Measurements from ENCODE around the gene DOCK3. TPM values are rescaled to one million over a fixed set of nuclear protein-coding genes. Genes with fewer than 3 reads are reported as not detected.

DOCK3 gene
- total and polyA plus RNA-seq, 4 donors: 0.01 to 0.08 (median 0.06) TPM; not detected in 1

GRCh38 chr3:50737906-50738598, 63.3 kb downstream of the DOCK3 start (continued):
- TF ChIP-seq REST (IDR thresholded peaks at IDR 0.05) (no peak), FOXA1 (IDR thresholded peaks at IDR 0.05) (no peak), EGR1 (IDR thresholded peaks at IDR 0.05; ENCODE audit: low read depth in 2 of 2) (no peak)

DNA sequence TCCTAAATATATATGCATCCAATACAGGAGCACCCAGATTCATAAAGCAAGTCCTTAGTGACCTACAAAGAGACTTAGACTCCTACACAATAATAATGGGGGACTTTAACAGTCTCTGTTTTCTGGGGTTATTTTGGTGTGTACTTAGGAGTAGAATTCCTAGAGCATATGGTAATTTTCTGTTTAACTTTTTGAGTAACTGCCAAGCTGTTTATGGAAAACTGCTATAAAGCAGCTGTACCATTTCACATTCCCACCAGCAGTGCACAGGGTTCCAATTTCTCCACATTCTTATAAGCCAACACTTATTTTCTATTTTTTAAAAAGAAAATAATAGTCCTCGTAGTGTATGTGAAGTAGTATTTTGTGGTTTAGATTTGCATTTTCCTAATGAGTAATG, 68.9 kb downstream of the DOCK3 start:
- H3K9ac ChIP-seq (ENCODE audit: low read depth in 1 of 2, low read length in 2 of 2): no peak overlapping the region
- no peaks in the 10 kb centered on the region for H3K36me3 ChIP-seq (ENCODE audit: control insufficient read depth in 4 of 4, insufficient read depth in 3 of 4, low read depth in 1 of 4, low read length in 3 of 4)
- H3K27ac ChIP-seq (ENCODE audit: low read depth in 1 of 2, low read length in 2 of 2): no peak overlapping the region
- 86% methylated on average over 1 of the region's 1 CpG for WGBS
- no peak for TF ChIP-seq FOXA2 (IDR thresholded peaks at IDR 0.05)
- no peak for TF ChIP-seq RAD21 (IDR thresholded peaks at IDR 0.05)
- TF ChIP-seq, protein P1, sequence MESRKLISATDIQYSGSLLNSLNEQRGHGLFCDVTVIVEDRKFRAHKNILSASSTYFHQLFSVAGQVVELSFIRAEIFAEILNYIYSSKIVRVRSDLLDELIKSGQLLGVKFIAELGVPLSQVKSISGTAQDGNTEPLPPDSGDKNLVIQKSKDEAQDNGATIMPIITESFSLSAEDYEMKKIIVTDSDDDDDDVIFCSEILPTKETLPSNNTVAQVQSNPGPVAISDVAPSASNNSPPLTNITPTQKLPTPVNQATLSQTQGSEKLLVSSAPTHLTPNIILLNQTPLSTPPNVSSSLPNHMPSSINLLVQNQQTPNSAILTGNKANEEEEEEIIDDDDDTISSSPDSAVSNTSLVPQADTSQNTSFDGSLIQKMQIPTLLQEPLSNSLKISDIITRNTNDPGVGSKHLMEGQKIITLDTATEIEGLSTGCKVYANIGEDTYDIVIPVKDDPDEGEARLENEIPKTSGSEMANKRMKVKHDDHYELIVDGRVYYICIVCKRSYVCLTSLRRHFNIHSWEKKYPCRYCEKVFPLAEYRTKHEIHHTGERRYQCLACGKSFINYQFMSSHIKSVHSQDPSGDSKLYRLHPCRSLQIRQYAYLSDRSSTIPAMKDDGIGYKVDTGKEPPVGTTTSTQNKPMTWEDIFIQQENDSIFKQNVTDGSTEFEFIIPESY (IDR thresholded peaks at IDR 0.05): no peak
- TF ChIP-seq MAX (IDR thresholded peaks at IDR 0.05): no peak
- TF ChIP-seq REST (IDR thresholded peaks at IDR 0.05): no peak
- no peak for TF ChIP-seq ATF3 (IDR thresholded peaks at IDR 0.05)
- TF ChIP-seq TAF1 (conservative IDR thresholded peaks at IDR 0.05): no peak
- TF ChIP-seq JUND (IDR thresholded peaks at IDR 0.05): no peak
- TF ChIP-seq, protein P2, sequence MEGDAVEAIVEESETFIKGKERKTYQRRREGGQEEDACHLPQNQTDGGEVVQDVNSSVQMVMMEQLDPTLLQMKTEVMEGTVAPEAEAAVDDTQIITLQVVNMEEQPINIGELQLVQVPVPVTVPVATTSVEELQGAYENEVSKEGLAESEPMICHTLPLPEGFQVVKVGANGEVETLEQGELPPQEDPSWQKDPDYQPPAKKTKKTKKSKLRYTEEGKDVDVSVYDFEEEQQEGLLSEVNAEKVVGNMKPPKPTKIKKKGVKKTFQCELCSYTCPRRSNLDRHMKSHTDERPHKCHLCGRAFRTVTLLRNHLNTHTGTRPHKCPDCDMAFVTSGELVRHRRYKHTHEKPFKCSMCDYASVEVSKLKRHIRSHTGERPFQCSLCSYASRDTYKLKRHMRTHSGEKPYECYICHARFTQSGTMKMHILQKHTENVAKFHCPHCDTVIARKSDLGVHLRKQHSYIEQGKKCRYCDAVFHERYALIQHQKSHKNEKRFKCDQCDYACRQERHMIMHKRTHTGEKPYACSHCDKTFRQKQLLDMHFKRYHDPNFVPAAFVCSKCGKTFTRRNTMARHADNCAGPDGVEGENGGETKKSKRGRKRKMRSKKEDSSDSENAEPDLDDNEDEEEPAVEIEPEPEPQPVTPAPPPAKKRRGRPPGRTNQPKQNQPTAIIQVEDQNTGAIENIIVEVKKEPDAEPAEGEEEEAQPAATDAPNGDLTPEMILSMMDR (IDR thresholded peaks at IDR 0.05; ENCODE audit: low read depth, low read length, missing input control): no peak
- no peak for TF ChIP-seq EGR1 (IDR thresholded peaks at IDR 0.05; ENCODE audit: low read depth in 2 of 2)
- TF ChIP-seq RXRA (IDR thresholded peaks at IDR 0.05): no peak
- TF ChIP-seq YY1 (IDR thresholded peaks at IDR 0.05): no peak
- no peak for TF ChIP-seq HNF4G (IDR thresholded peaks at IDR 0.05)
- TF ChIP-seq SP1 (IDR thresholded peaks at IDR 0.05): no peak
- TF ChIP-seq GABPA (IDR thresholded peaks at IDR 0.05 in 1 of 2, conservative IDR thresholded peaks at IDR 0.05 in 1 of 2): no peak
- no peak for TF ChIP-seq NR2F2 (IDR thresholded peaks at IDR 0.05)
- no peak for TF ChIP-seq FOXA1 (IDR thresholded peaks at IDR 0.05)
- no peak for TF ChIP-seq HNF4A (conservative IDR thresholded peaks at IDR 0.05)
- peaks cover 0 to 3% (median 0%) of the 10 kb centered on the region in 4 donors for H3K9me3 ChIP-seq (ENCODE audit: control insufficient read depth in 4 of 4, low read length in 3 of 4)
- DNase-seq (ENCODE audit: low spot score): no peak
- no peaks in the 10 kb centered on the region for H3K4me1 ChIP-seq (ENCODE audit: control insufficient read depth in 4 of 4, insufficient read depth in 4 of 4, low read length in 3 of 4)
- H3K27me3 ChIP-seq (ENCODE audit: control insufficient read depth in 4 of 4, insufficient read depth in 4 of 4, low read length in 3 of 4): no peaks in the 10 kb centered on the region
- H3K4me3 ChIP-seq (ENCODE audit: low read depth in 1 of 3, low read length in 3 of 3): no peak overlapping the region

All from liver (tissue), 9 donors.